RWPE1 (cell line): Measurements from ENCODE around the gene PPP6R2.

Source experiments
- CTCF ChIA-PET: fragments of 350-600 bp; sonication (Branson Sonifier 250); formaldehyde crosslinking; extraction: SDS; loops from one replicate; lab custom pipeline; 2021; lab: Yijun Ruan, JAX
- POLR2A ChIA-PET: fragments of 400-600 bp; formaldehyde crosslinking; extraction: SDS; loops from one replicate; lab custom pipeline; 2020; ENCODE audit warnings: antibody characterized with exemption; ENCODE audit not compliant: low non-redundant PET; lab: Yijun Ruan, JAX
- DNase-seq: peaks from one replicate; pipeline ENCODE4 v3.0.0; 2012; ENCODE audit warnings: low spot score
- H3K27ac ChIP-seq: fragments of 450-650 bp; 2 replicates; pipeline ENCODE4 v1.5.1; 2017
- TF ChIP-seq, protein P1 (sequence below): fragments of 450-650 bp; conservative IDR thresholded peaks from 2 replicates; pipeline ENCODE4 v1.5.1; 2017; ENCODE audit warnings: low read depth, mild to moderate bottlenecking

The PPP6R2 gene

DNA sequence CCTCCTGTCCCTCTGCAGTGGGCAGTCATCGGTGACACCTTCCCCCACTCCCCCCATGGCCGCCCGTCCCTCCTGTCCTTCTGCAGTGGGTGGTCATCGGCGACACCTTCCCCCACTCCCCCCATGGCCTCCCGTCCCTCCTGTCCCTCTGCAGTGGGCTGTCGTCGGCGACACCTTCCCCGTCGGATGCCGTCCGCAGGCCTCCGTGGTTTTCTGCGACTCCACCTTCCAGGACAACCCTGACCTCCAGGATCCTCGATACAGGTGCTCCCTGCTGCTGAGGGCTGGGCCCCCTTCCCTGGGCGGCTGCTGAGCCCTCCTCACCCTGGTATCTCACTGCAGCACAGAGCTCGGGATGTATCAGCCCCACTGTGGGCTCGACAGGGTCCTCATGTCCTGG, 145.8 kb downstream of the PPP6R2 start:
- ChIA-PET POLR2A (no interaction called here), CTCF (no interaction called here)
- TF ChIP-seq, protein P1, sequence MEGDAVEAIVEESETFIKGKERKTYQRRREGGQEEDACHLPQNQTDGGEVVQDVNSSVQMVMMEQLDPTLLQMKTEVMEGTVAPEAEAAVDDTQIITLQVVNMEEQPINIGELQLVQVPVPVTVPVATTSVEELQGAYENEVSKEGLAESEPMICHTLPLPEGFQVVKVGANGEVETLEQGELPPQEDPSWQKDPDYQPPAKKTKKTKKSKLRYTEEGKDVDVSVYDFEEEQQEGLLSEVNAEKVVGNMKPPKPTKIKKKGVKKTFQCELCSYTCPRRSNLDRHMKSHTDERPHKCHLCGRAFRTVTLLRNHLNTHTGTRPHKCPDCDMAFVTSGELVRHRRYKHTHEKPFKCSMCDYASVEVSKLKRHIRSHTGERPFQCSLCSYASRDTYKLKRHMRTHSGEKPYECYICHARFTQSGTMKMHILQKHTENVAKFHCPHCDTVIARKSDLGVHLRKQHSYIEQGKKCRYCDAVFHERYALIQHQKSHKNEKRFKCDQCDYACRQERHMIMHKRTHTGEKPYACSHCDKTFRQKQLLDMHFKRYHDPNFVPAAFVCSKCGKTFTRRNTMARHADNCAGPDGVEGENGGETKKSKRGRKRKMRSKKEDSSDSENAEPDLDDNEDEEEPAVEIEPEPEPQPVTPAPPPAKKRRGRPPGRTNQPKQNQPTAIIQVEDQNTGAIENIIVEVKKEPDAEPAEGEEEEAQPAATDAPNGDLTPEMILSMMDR, result no peak
- DNase-seq, result no peak
- H3K27ac ChIP-seq, result no peak overlapping the region

DNA sequence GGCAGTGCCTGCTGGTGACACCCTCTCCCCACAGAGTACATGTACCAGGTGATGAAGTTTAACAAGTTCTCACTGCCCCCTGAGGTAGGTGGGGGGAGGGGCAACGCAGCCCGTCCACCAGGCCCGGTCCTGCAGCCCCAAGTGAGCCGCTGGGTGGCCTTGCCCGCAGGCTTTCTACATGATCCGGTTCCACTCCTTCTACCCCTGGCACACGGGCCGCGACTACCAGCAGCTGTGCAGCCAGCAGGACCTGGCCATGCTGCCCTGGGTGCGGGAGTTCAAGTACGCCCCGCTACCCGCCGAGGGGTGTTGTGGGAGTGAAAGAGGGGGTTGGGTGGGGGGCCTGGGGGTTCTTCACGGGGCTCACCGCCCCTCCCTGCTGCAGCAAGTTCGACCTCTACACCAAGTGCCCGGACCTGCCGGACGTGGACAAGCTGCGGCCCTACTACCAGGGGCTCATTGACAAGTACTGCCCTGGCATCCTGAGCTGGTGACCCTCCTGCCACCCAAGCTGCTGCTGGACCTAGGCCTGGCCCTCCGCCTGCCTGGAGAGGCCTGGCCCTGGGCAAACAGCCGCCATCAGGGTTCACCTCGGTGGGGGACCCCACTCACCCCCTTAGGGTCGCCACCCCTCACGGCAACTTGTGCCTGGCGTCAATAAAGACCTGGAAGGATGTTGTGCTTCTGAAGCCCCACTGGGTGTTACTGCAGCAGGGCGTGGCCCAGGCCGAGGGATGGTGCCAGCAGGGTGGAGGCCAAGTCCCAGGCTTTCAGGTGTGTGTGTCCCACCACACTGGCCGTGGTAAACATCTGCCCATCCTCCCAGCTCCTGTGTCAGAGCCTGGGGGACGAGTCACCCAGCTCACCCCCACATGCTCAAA, 146.5 kb downstream of the PPP6R2 start:
- ChIA-PET CTCF (no interaction called here), POLR2A (no interaction called here)
- H3K27ac ChIP-seq, result no peak overlapping the region
- no peak for DNase-seq
- TF ChIP-seq, protein P1, result no peak

DNA sequence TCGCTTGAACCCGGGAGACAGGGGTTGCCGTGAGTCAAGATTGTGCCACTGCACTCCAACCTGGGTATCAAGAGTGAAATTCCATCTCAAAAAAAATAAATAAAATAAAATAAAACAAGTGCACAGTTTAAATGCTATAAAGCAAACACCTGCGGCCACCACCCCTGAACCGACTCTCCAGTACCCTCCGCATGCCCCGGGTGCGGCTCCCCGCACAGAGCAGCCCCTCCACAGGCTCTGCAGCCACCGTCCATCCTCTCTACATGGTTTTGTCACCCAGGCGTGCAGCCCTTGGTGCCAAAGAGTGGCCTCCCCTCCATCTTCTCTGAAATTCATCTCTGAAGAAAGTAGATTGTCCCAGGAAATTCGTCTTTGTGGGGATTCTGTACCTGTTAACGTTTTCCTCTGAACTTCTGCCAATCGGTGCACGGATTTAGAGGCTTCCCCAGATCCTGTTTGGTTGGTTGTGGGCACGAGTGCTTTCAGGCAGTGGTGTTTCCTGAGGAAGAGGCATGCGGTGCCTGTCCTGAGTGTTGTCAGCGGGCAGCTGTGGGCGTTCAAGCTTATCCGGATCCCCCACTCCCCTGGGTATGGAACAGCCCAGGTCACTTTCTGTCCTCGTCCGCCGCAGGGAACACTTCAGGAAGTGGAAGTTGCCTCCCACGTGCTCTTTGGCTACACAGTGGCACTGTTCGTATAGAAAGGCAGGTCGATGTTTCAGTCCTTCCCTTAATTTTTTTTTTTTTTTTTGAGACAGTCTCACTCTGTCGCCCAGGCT, 147.6 kb downstream of the PPP6R2 start:
- DNase-seq, result no peak
- TF ChIP-seq, protein P1, result no peak
- H3K27ac ChIP-seq, result no peak overlapping the region
- POLR2A ChIA-PET, result no interaction called here
- CTCF ChIA-PET, result no interaction called here
